ENCODE data around the gene CHST8. TPM values are rescaled to one million over a fixed set of nuclear protein-coding genes. Genes with fewer than 3 reads are reported as not detected.

Gene CHST8
- total and polyA plus RNA-seq, 2 experiments from 2014 or later: 9.3 to 38.2 TPM

- TF ChIP-seq REST (IDR thresholded peaks at IDR 0.05; ENCODE audit: unreplicated experiment) (no peak), ZNF331 (CRISPR knock-in tag; IDR thresholded peaks at IDR 0.05; ENCODE audit: low read depth) (no peak), POLR2AphosphoS5 (IDR thresholded peaks at IDR 0.05; ENCODE audit: low read depth) (no peak), CREB1 (CRISPR knock-in tag; IDR thresholded peaks at IDR 0.05; ENCODE audit: low read depth) (no peak), ZNF114 (CRISPR knock-in tag; IDR thresholded peaks at IDR 0.05) (no peak), EZH2 (IDR thresholded peaks at IDR 0.05; ENCODE audit: low read depth, unreplicated experiment) (no peak)
Observed at GRCh38 chr19:33697766-33698165, 76.0 kb downstream of the CHST8 start (continued).

- Mint-ChIP-seq H3K9me3 (no peaks in the 10 kb centered on the region), H3K4me3 (no peak overlapping the region), H3K36me3 (ENCODE audit: low read depth) (no peaks in the 10 kb centered on the region; the same call in 2 of the 3 replicates), H3K4me1 (peaks cover 25% of the 10 kb centered on the region), H3K27ac (no peak overlapping the region), H3K27me3 (ENCODE audit: insufficient read depth, low read depth, poor library complexity) (no peaks in the 10 kb centered on the region)
- H3K27me3 ChIP-seq (ENCODE audit: insufficient read depth): no peaks in the 10 kb centered on the region
- H3F3A ChIP-seq (replicated peaks; ENCODE audit: low read depth): no peaks in the 10 kb centered on the region
- ATAC-seq: no peak
- no peak overlapping the region for H3K4me2 ChIP-seq
- no peak for DNase-seq (ENCODE audit: low spot score)
- H3K4me3 ChIP-seq: no peak overlapping the region
- no peaks in the 10 kb centered on the region for H3K9me2 ChIP-seq (ENCODE audit: insufficient read depth)
- H3K27ac ChIP-seq (ENCODE audit: low read depth): no peak overlapping the region
- 0 out of 2 replicates have a peak, but pooled peaks cover 5% of the 10 kb centered on the region for H3K4me1 ChIP-seq (ENCODE audit: insufficient read depth)
- H3K79me2 ChIP-seq (replicated peaks; ENCODE audit: insufficient read depth): no peaks in the 10 kb centered on the region
- no peak overlapping the region for H2AFZ ChIP-seq
- no peaks in the 10 kb centered on the region; the same call in 1 of the 2 replicates for H4K20me1 ChIP-seq (replicated peaks; ENCODE audit: insufficient read depth)
- no peaks in the 10 kb centered on the region; the same call in 1 of the 2 replicates for H3K36me3 ChIP-seq (ENCODE audit: insufficient read depth)
- no peak for TF ChIP-seq JUNB (IDR thresholded peaks at IDR 0.05; ENCODE audit: unreplicated experiment)
- TF ChIP-seq STAT1 (IDR thresholded peaks at IDR 0.05; ENCODE audit: unreplicated experiment): no peak
- TF ChIP-seq CTCF (conservative IDR thresholded peaks at IDR 0.05; ENCODE audit: low read depth in 2 of 2): no peak
- no peak for TF ChIP-seq EZH2 (IDR thresholded peaks at IDR 0.05; ENCODE audit: low read depth, unreplicated experiment)
- TF ChIP-seq ZNF114 (CRISPR knock-in tag; IDR thresholded peaks at IDR 0.05): no peak
- TF ChIP-seq ETS1 (IDR thresholded peaks at IDR 0.05): no peak
- no peak for TF ChIP-seq ZNF331 (CRISPR knock-in tag; IDR thresholded peaks at IDR 0.05; ENCODE audit: low read depth)
- no peak for TF ChIP-seq CREB1 (CRISPR knock-in tag; IDR thresholded peaks at IDR 0.05; ENCODE audit: low read depth)
- TF ChIP-seq REST (IDR thresholded peaks at IDR 0.05; ENCODE audit: unreplicated experiment): no peak
- TF ChIP-seq NANOG (IDR thresholded peaks at IDR 0.05; ENCODE audit: borderline replicate concordance): no peak
- no peak for TF ChIP-seq EZH2phosphoT487 (IDR thresholded peaks at IDR 0.05; ENCODE audit: unreplicated experiment)
- no peak for TF ChIP-seq POLR2AphosphoS5 (IDR thresholded peaks at IDR 0.05; ENCODE audit: low read depth)
Observed at GRCh38 chr19:33698576-33699435, 77.1 kb downstream of the CHST8 start.

Measured in GM23338 (cell line).